Colonic mucosa (tissue), 4 donors: ENCODE measurements around the gene MEIOSIN. TPM values are rescaled to one million over a fixed set of nuclear protein-coding genes. Genes with fewer than 3 reads are reported as not detected.

Source experiments
- DNase-seq: peaks from one replicate; pipeline ENCODE4 v3.0.0-alpha.2; 2020
- H3K27ac ChIP-seq: fragments of 200-600 bp; one replicate; pipeline ENCODE4 v1.8.0; 2021
- H3K27me3 ChIP-seq: fragments of 200-600 bp; one replicate; pipeline ENCODE4 v1.8.0; 2021
- H3K36me3 ChIP-seq: fragments of 200-600 bp; one replicate; pipeline ENCODE4 v1.8.0; 2021
- H3K4me1 ChIP-seq: fragments of 200-600 bp; one replicate; pipeline ENCODE4 v1.8.0; 2021; ENCODE audit warnings: mild to moderate bottlenecking
- H3K4me3 ChIP-seq: fragments of 200-600 bp; one replicate; pipeline ENCODE4 v1.8.0; 2021
- H3K9ac ChIP-seq, 2 donors: one replicate each; pipeline ENCODE4 v1.7.0; 2013; ENCODE audit warnings: control low read depth in 2 of 2, low read depth in 2 of 2, low read length in 2 of 2
- H3K9me3 ChIP-seq: fragments of 200-600 bp; one replicate; pipeline ENCODE4 v1.8.0; 2021
- CTCF ChIP-seq: fragments of 200-600 bp; IDR thresholded peaks from one replicate; pipeline ENCODE4 v1.8.0; 2022; ENCODE audit warnings: antibody characterized with exemption, mild to moderate bottlenecking
- intact Hi-C: fragments of 100-400 bp; cut with DNase I; formaldehyde crosslinking; loops from one replicate; pipeline ENCODE4 v1.14.1; 2022
- total RNA-seq, 2 donors: library from RNA; stranded (reverse); fragmentation: NEBNext Ultra II Directional in 1 of 2; extraction: Animal tissue kit (Norgen Biotek cat#: 25700) in 1 of 2; gene quantifications; one replicate each; pipeline ENCODE4 v1.2.1, GENCODE V29; 2021
- donor health status: healthy.
- donor health status: DM: no; HTN: no; CAD: no.
- donor health status: DM: no; HTN: no; CAD: no.

Gene MEIOSIN
- total RNA-seq, 2 donors from 2014 or later = not detected

GRCh38 chr19:45780448-45781213 lies 47.4 kb downstream of the MEIOSIN start:
- DNase-seq = no peak
- Histone ChIP-seq H3K4me1 (no peaks in the 10 kb centered on the region), H3K36me3 (no peaks in the 10 kb centered on the region), H3K27me3 (no peaks in the 10 kb centered on the region), H3K27ac (no peak overlapping the region), H3K4me3 (peak overlapping the region; percentile 18), H3K9ac (peak overlapping the region; percentile 38 to 53), H3K9me3 (no peaks in the 10 kb centered on the region)
- TF ChIP-seq CTCF = no peak
- intact Hi-C loops = no loop called here

GRCh38 chr19:45781214-45782161 lies 48.2 kb downstream of the MEIOSIN start:
- peak overlapping the region; percentile 36 for H3K27ac ChIP-seq
- no peaks in the 10 kb centered on the region for H3K36me3 ChIP-seq
- no peaks in the 10 kb centered on the region for H3K27me3 ChIP-seq
- no peak for TF ChIP-seq CTCF
- H3K4me3 ChIP-seq = peak overlapping the region; percentile 35
- H3K9me3 ChIP-seq = no peaks in the 10 kb centered on the region
- peak overlapping the region; percentile 38 to 58 for H3K9ac ChIP-seq
- H3K4me1 ChIP-seq = no peaks in the 10 kb centered on the region
- intact Hi-C loops = no loop called here
- no peak for DNase-seq

- TF ChIP-seq CTCF = no peak
- H3K27ac ChIP-seq = peak within 1 kb of the TSS; percentile 52
- H3K4me1 ChIP-seq = no peaks in the 10 kb centered on the region
- intact Hi-C loops = no loop called here
- no peaks in the 10 kb centered on the region for H3K27me3 ChIP-seq
- H3K36me3 ChIP-seq = no peaks in the 10 kb centered on the region
- H3K9me3 ChIP-seq = no peaks in the 10 kb centered on the region
- H3K9ac ChIP-seq = peak within 1 kb of the TSS; percentile 38 to 60
- H3K4me3 ChIP-seq = peak within 1 kb of the TSS; percentile 35
- DNase-seq = no peak
These were observed 49.0 kb downstream of the MEIOSIN start, which contains the start of gene DMPK for GRCh38 chr19:45782162-45782691. Gene DMPK, minus strand, starts transcription at chr19:45782490. Its CDS starts 138 bp downstream, at chr19:45782352.

GRCh38 chr19:45782820-45783785 lies 49.9 kb downstream of the MEIOSIN start:
- Histone ChIP-seq H3K4me1 (no peaks in the 10 kb centered on the region), H3K9ac (peak overlapping the region; percentile 21 to 60)
- no peak for DNase-seq

More at GRCh38 chr19:45782820-45783785, 49.9 kb downstream of the MEIOSIN start:
- Histone ChIP-seq H3K27me3 (no peaks in the 10 kb centered on the region), H3K9me3 (no peaks in the 10 kb centered on the region), H3K36me3 (no peaks in the 10 kb centered on the region), H3K27ac (peak overlapping the region; percentile 52), H3K4me3 (no peak overlapping the region)
- intact Hi-C loops = no loop called here
- no peak for TF ChIP-seq CTCF
